Neural cell (in vitro differentiated cells): ENCODE data around the gene UTP14C. TPM values are rescaled to one million over a fixed set of nuclear protein-coding genes. Genes with fewer than 3 reads are reported as not detected.

Experiments
- H2AFZ ChIP-seq: fragments of 200-600, 300-800 bp; sonication (generic), shearing (Covaris generic); 2 replicates; pipeline ENCODE4 v1.6.0; 2014; ENCODE audit warnings: low read depth, mild to moderate bottlenecking, antibody characterized with exemption, low read length, moderate library complexity
- H3F3A ChIP-seq: fragments of 200-600 bp; shearing (Covaris generic); 2 replicates; pipeline ENCODE4 v1.6.1; 2016; ENCODE audit warnings: mild to moderate bottlenecking, moderate library complexity, mixed read lengths, antibody characterized with exemption, low read length; ENCODE audit not compliant: insufficient read depth, poor library complexity, severe bottlenecking
- H3K27ac ChIP-seq: fragments of 200-600, 300-800 bp; sonication (generic), shearing (Covaris generic); 2 replicates; pipeline ENCODE4 v1.5.1; 2014; ENCODE audit warnings: mild to moderate bottlenecking, low read length, moderate library complexity
- H3K27me3 ChIP-seq: fragments of 300-800, 200-600 bp; sonication (generic), shearing (Covaris generic); 2 replicates; pipeline ENCODE4 v1.6.0; 2014; ENCODE audit warnings: mild to moderate bottlenecking, low read depth, low read length, moderate library complexity; ENCODE audit not compliant: insufficient read depth
- H3K36me3 ChIP-seq: fragments of 300-800, 200-600 bp; sonication (generic), shearing (Covaris generic); 2 replicates; pipeline ENCODE4 v1.5.1; 2014; ENCODE audit warnings: mild to moderate bottlenecking, antibody characterized with exemption, low read length, moderate library complexity; ENCODE audit not compliant: insufficient read depth
- H3K4me2 ChIP-seq: fragments of 300-800, 200-600 bp; sonication (generic), shearing (Covaris generic); 2 replicates; pipeline ENCODE4 v1.6.0; 2014; ENCODE audit warnings: mild to moderate bottlenecking, low read length
- H3K4me3 ChIP-seq: fragments of 300-800, 200-600 bp; sonication (generic), shearing (Covaris generic); 2 replicates; pipeline ENCODE4 v1.5.1; 2014; ENCODE audit warnings: mild to moderate bottlenecking, low read length, moderate library complexity
- H3K79me2 ChIP-seq: fragments of 200-600 bp; shearing (Covaris generic); replicated peaks from 2 replicates; pipeline ENCODE4 v1.6.0; 2014; ENCODE audit warnings: mild to moderate bottlenecking, low read length, moderate library complexity; ENCODE audit not compliant: insufficient read depth
- H3K9ac ChIP-seq: fragments of 300-800, 200-600 bp; sonication (generic), shearing (Covaris generic); 2 replicates; pipeline ENCODE4 v1.6.1; 2016; ENCODE audit warnings: mild to moderate bottlenecking, low read length, mixed read lengths
- H3K9me2 ChIP-seq: fragments of 200-600 bp; shearing (Covaris generic); 2 replicates; pipeline ENCODE4 v1.6.1; 2016; ENCODE audit warnings: mild to moderate bottlenecking, low read length, mixed read lengths; ENCODE audit not compliant: insufficient read depth
- H3K9me3 ChIP-seq: fragments of 200-600, 300-800 bp; sonication (generic), shearing (Covaris generic); 2 replicates; pipeline ENCODE4 v1.6.1; 2016; ENCODE audit warnings: mild to moderate bottlenecking, mixed run types, low read length, moderate library complexity, mixed read lengths
- H4K20me1 ChIP-seq: fragments of 200-600 bp; shearing (Covaris generic); 2 replicates; pipeline ENCODE4 v1.6.1; 2016; ENCODE audit warnings: mild to moderate bottlenecking, mixed run types; ENCODE audit not compliant: insufficient read depth
- EP300 ChIP-seq: fragments of 450-650 bp; conservative IDR thresholded peaks from 2 replicates; pipeline ENCODE4 v1.6.1; 2014; ENCODE audit warnings: antibody characterized with exemption, mild to moderate bottlenecking, moderate library complexity; ENCODE audit not compliant: poor library complexity, severe bottlenecking
- EZH2 ChIP-seq: fragments of 200-600, 300-800 bp; shearing (Covaris generic), sonication (generic); IDR thresholded peaks from 2 replicates; pipeline ENCODE4 v1.6.1; 2014; ENCODE audit warnings: antibody characterized with exemption, low read length, borderline replicate concordance, mild to moderate bottlenecking; ENCODE audit not compliant: insufficient read depth, poor library complexity, severe bottlenecking
- MXI1 ChIP-seq: fragments of 450-650 bp; conservative IDR thresholded peaks from 2 replicates; pipeline ENCODE4 v1.6.1; 2014; ENCODE audit warnings: antibody characterized with exemption, mild to moderate bottlenecking; ENCODE audit not compliant: poor library complexity, severe bottlenecking
- POLR2AphosphoS5 ChIP-seq: IDR thresholded peaks from 2 replicates; pipeline ENCODE4 v1.6.1; 2012
- RAD21 ChIP-seq: fragments of 450-650 bp; conservative IDR thresholded peaks from 2 replicates; pipeline ENCODE4 v1.6.1; 2014; ENCODE audit warnings: antibody characterized with exemption, mild to moderate bottlenecking, moderate library complexity
- SMC3 ChIP-seq: fragments of 450-650 bp; conservative IDR thresholded peaks from 2 replicates; pipeline ENCODE4 v1.6.1; 2014; ENCODE audit warnings: antibody characterized with exemption, mild to moderate bottlenecking, moderate library complexity; ENCODE audit not compliant: poor library complexity
- TAF1 ChIP-seq: IDR thresholded peaks from 2 replicates; pipeline ENCODE4 v1.6.1; 2012; ENCODE audit warnings: low read depth
- polyA plus RNA-seq: library from polyadenylated mRNA; depleted of rRNA; stranded (reverse); fragments of >200 nt; gene quantifications from 2 replicates; pipeline ENCODE4 v1.2.3, GENCODE V29; 2014
- TF ChIP-seq, protein P1 (sequence below): IDR thresholded peaks from 2 replicates; pipeline ENCODE4 v1.6.1; 2012; ENCODE audit warnings: borderline replicate concordance
- TF ChIP-seq, protein P2 (sequence below): fragments of 450-650 bp; IDR thresholded peaks from 2 replicates; pipeline ENCODE4 v1.5.1; 2014; ENCODE audit warnings: antibody characterized with exemption, mild to moderate bottlenecking, moderate library complexity; ENCODE audit not compliant: poor library complexity, severe bottlenecking

The UTP14C gene
- polyA plus RNA-seq, 1 donor from 2014 or later = 16.3 TPM

DNA sequence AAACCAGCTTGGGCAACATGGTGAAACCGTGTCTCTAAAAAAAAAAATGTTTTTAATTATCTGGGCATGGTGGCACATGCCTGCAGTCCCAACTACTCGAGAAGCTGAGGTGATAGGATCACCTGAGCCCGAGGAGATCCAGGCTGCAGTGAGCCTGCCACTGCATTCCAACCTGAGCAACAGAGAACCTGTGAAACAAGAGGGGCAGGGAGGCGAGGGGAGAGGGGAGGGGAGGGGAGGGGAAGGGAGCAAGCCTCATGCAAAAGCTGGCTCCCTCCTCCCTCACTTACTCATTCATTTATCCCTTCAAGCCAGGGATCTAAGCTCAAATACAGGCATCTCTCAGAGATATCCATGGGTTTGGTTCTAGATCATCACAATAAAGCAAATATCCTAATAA is 22.1 kb upstream of the UTP14C start:
- Histone ChIP-seq H3K4me2 (no peak overlapping the region), H3K36me3 (no peaks in the 10 kb centered on the region), H3K4me3 (no peak overlapping the region), H3K79me2 (peaks cover 1% of the 10 kb centered on the region), H3F3A (no peaks in the 10 kb centered on the region), H4K20me1 (no peaks in the 10 kb centered on the region), H3K27ac (no peak overlapping the region), H3K9ac (no peak overlapping the region), H3K9me2 (no peaks in the 10 kb centered on the region), H3K27me3 (no peaks in the 10 kb centered on the region), H3K9me3 (no peaks in the 10 kb centered on the region), H2AFZ (no peak overlapping the region)
- TF ChIP-seq EP300 = no peak
- TF ChIP-seq, protein P1, sequence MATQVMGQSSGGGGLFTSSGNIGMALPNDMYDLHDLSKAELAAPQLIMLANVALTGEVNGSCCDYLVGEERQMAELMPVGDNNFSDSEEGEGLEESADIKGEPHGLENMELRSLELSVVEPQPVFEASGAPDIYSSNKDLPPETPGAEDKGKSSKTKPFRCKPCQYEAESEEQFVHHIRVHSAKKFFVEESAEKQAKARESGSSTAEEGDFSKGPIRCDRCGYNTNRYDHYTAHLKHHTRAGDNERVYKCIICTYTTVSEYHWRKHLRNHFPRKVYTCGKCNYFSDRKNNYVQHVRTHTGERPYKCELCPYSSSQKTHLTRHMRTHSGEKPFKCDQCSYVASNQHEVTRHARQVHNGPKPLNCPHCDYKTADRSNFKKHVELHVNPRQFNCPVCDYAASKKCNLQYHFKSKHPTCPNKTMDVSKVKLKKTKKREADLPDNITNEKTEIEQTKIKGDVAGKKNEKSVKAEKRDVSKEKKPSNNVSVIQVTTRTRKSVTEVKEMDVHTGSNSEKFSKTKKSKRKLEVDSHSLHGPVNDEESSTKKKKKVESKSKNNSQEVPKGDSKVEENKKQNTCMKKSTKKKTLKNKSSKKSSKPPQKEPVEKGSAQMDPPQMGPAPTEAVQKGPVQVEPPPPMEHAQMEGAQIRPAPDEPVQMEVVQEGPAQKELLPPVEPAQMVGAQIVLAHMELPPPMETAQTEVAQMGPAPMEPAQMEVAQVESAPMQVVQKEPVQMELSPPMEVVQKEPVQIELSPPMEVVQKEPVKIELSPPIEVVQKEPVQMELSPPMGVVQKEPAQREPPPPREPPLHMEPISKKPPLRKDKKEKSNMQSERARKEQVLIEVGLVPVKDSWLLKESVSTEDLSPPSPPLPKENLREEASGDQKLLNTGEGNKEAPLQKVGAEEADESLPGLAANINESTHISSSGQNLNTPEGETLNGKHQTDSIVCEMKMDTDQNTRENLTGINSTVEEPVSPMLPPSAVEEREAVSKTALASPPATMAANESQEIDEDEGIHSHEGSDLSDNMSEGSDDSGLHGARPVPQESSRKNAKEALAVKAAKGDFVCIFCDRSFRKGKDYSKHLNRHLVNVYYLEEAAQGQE = no peak
- no peak for TF ChIP-seq TAF1
- TF ChIP-seq RAD21 = no peak
- TF ChIP-seq MXI1 = no peak
- no peak for TF ChIP-seq SMC3
- TF ChIP-seq, protein P2, sequence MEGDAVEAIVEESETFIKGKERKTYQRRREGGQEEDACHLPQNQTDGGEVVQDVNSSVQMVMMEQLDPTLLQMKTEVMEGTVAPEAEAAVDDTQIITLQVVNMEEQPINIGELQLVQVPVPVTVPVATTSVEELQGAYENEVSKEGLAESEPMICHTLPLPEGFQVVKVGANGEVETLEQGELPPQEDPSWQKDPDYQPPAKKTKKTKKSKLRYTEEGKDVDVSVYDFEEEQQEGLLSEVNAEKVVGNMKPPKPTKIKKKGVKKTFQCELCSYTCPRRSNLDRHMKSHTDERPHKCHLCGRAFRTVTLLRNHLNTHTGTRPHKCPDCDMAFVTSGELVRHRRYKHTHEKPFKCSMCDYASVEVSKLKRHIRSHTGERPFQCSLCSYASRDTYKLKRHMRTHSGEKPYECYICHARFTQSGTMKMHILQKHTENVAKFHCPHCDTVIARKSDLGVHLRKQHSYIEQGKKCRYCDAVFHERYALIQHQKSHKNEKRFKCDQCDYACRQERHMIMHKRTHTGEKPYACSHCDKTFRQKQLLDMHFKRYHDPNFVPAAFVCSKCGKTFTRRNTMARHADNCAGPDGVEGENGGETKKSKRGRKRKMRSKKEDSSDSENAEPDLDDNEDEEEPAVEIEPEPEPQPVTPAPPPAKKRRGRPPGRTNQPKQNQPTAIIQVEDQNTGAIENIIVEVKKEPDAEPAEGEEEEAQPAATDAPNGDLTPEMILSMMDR = no peak
- TF ChIP-seq POLR2AphosphoS5 = no peak
- no peak for TF ChIP-seq EZH2

DNA sequence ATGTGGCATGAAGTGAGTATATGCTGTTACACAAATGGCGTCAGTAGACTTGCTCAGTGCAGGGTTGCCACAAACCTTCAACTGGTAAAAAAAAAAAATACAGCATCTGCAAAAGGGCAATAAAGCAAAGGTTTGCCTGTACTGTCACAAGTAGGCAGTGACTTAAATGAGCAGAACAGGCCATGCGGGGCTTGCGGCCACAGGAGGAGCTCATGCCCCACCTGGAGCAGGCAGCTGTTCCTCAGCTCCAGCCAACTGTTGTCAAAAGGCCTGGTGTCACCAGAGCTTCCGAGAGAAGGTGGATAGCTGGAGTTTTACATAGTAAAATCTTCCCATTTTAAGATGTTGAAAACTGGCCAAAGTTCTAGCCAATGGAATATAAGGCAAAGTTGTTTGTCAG is 20.9 kb upstream of the UTP14C start:
- Histone ChIP-seq H3K9ac (no peak overlapping the region), H3K4me3 (no peak overlapping the region), H2AFZ (no peak overlapping the region), H3K27me3 (no peaks in the 10 kb centered on the region), H4K20me1 (no peaks in the 10 kb centered on the region), H3F3A (no peaks in the 10 kb centered on the region), H3K4me2 (no peak overlapping the region), H3K79me2 (no peaks in the 10 kb centered on the region), H3K27ac (no peak overlapping the region), H3K9me2 (no peaks in the 10 kb centered on the region), H3K9me3 (no peaks in the 10 kb centered on the region), H3K36me3 (no peaks in the 10 kb centered on the region)
- TF ChIP-seq, protein P1 = no peak
- TF ChIP-seq EZH2 = no peak
- TF ChIP-seq SMC3 = no peak
- no peak for TF ChIP-seq MXI1
- TF ChIP-seq RAD21 = no peak
- no peak for TF ChIP-seq POLR2AphosphoS5
- no peak for TF ChIP-seq EP300
- TF ChIP-seq, protein P2 = no peak
